Natural killer cell (primary cell): Measurements from ENCODE around the gene MAPKAPK2. TPM values are rescaled to one million over a fixed set of nuclear protein-coding genes. Genes with fewer than 3 reads are reported as not detected.

ENCODE experiments used
- ATAC-seq, 3 donors: fragments of 150-1000 bp in 2 of 3; fragments of 200-7000 bp in 1 of 3; cut with Tn5 transposase; 1 replicate in 1 of 3; 2 replicates in 2 of 3; pipeline ENCODE4 v1.10.0; 2021; ENCODE audit warnings: mild to moderate bottlenecking in 2 of 3, moderate library complexity in 2 of 3
- DNase-seq, 2 donors: peaks; one replicate each; pipeline versions ENCODE4 v3.0.0 to v3.0.0-alpha.2; 2013 to 2021; ENCODE audit warnings: mixed read lengths in 1 of 2
- H3K27ac ChIP-seq: one replicate; pipeline ENCODE4 v1.5.1; 2013; ENCODE audit warnings: mild to moderate bottlenecking, low read length
- H3K27me3 ChIP-seq: one replicate; pipeline ENCODE4 v1.6.1; 2013; ENCODE audit warnings: low read length; ENCODE audit not compliant: control insufficient read depth, insufficient read depth
- H3K36me3 ChIP-seq: one replicate; pipeline ENCODE4 v1.6.1; 2013; ENCODE audit warnings: low read length; ENCODE audit not compliant: control insufficient read depth, insufficient read depth
- H3K4me1 ChIP-seq: one replicate; pipeline ENCODE4 v1.6.1; 2013; ENCODE audit warnings: low read length; ENCODE audit not compliant: control insufficient read depth, insufficient read depth
- H3K4me3 ChIP-seq: one replicate; pipeline ENCODE4 v1.5.1; 2013; ENCODE audit warnings: low read length
- H3K9me3 ChIP-seq: one replicate; pipeline ENCODE4 v1.6.1; 2013; ENCODE audit warnings: low read length; ENCODE audit not compliant: control insufficient read depth, insufficient read depth
- H3K27ac Mint-ChIP-seq, 2 donors: one replicate each; pipeline ENCODE4 v1.8.0; 2022; ENCODE audit warnings: mild to moderate bottlenecking in 2 of 2, mixed read lengths in 2 of 2, moderate library complexity in 1 of 2
- H3K27me3 Mint-ChIP-seq, 2 donors: one replicate each; pipeline ENCODE4 v1.8.0; 2022; ENCODE audit warnings: low read depth in 2 of 2, mixed read lengths in 2 of 2
- H3K36me3 Mint-ChIP-seq: one replicate; pipeline ENCODE4 v1.8.0; 2022; ENCODE audit warnings: mixed read lengths
- H3K4me1 Mint-ChIP-seq, 2 donors: one replicate each; pipeline ENCODE4 v1.8.0; 2022; ENCODE audit warnings: mixed read lengths in 2 of 2
- H3K4me3 Mint-ChIP-seq: one replicate; pipeline ENCODE4 v1.8.0; 2022; ENCODE audit warnings: mild to moderate bottlenecking, moderate library complexity, mixed read lengths
- H3K9me3 Mint-ChIP-seq, 2 donors: one replicate each; pipeline ENCODE4 v1.8.0; 2022; ENCODE audit warnings: mixed read lengths in 2 of 2
- WGBS: methylation state at CpG from one replicate; pipeline ENCODE4 v1.1.7; 2013; ENCODE audit warnings: missing lambda C conversion rate; ENCODE audit not compliant: insufficient coverage; 5-methylcytosine and 5-hydroxymethylcytosine counted together
- intact Hi-C: fragments of 100-400 bp; cut with micrococcal nuclease; formaldehyde crosslinking; loops from one replicate; pipeline ENCODE4 v1.14.2; 2022
- total RNA-seq, 4 donors: library from RNA; stranded (reverse); fragments of 120-200 nt in 1 of 4; gene quantifications; one replicate each; pipeline versions ENCODE4 v1.2.3 to v1.2.4, GENCODE V29; 2013 to 2022
- TF ChIP-seq, protein P1 (sequence below): fragments of 200-600 bp; IDR thresholded peaks from one replicate; pipeline ENCODE4 v1.8.0; 2022; ENCODE audit warnings: antibody characterized with exemption

MAPKAPK2 gene
- total RNA-seq, 3 donors from 2014 or later (not counting 1 experiment from before 2014, with no cell fraction given), result 137 to 197 (median 178) TPM

DNA sequence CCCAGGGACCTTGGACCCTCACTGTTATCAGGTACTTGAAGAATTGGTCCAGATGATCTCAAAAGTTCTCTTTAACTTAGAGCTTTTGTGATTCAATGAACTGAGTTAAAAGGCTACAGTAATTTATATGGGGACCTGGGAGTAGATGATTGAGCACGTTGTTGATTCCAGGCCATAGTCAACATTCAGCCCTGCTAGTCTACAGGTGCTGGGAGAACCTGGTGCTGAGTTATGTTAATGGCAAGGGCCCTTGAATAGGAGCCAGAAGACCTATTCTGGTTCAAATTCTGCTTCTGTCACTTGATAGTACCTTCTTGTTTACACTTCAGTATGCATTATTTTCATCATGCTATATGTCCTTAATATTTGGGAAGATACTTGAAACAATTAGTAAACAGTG is 38.2 kb upstream of the MAPKAPK2 start:
- DNase-seq (no peak), ATAC-seq (no peak)
- H3K27me3 Mint-ChIP-seq, result peaks cover 0 to 17% of the 10 kb centered on the region in 2 donors

GRCh38 chr1:206647224-206647623 is 37.5 kb upstream of the MAPKAPK2 start:
- Mint-ChIP-seq H3K4me3 (no peak overlapping the region), H3K27ac (no peak overlapping the region), H3K27me3 (peaks cover 0 to 18% of the 10 kb centered on the region in 2 donors), H3K36me3 (no peaks in the 10 kb centered on the region), H3K4me1 (no peaks in the 10 kb centered on the region), H3K9me3 (no peaks in the 10 kb centered on the region)
- TF ChIP-seq, protein P1, sequence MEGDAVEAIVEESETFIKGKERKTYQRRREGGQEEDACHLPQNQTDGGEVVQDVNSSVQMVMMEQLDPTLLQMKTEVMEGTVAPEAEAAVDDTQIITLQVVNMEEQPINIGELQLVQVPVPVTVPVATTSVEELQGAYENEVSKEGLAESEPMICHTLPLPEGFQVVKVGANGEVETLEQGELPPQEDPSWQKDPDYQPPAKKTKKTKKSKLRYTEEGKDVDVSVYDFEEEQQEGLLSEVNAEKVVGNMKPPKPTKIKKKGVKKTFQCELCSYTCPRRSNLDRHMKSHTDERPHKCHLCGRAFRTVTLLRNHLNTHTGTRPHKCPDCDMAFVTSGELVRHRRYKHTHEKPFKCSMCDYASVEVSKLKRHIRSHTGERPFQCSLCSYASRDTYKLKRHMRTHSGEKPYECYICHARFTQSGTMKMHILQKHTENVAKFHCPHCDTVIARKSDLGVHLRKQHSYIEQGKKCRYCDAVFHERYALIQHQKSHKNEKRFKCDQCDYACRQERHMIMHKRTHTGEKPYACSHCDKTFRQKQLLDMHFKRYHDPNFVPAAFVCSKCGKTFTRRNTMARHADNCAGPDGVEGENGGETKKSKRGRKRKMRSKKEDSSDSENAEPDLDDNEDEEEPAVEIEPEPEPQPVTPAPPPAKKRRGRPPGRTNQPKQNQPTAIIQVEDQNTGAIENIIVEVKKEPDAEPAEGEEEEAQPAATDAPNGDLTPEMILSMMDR, result no peak
- ATAC-seq, result no peak
- no peak overlapping the region for H3K4me3 ChIP-seq
- no peaks in the 10 kb centered on the region for H3K4me1 ChIP-seq
- H3K27me3 ChIP-seq, result no peaks in the 10 kb centered on the region
- intact Hi-C loops, result no loop called here
- no peak for DNase-seq
- H3K9me3 ChIP-seq, result no peaks in the 10 kb centered on the region
- H3K27ac ChIP-seq, result no peak overlapping the region
- no peaks in the 10 kb centered on the region for H3K36me3 ChIP-seq

More for the DNA sequence above, 38.2 kb upstream of the MAPKAPK2 start:
- Histone ChIP-seq H3K27me3 (no peaks in the 10 kb centered on the region), H3K4me1 (no peaks in the 10 kb centered on the region), H3K9me3 (no peaks in the 10 kb centered on the region), H3K4me3 (no peak overlapping the region), H3K36me3 (no peaks in the 10 kb centered on the region), H3K27ac (no peak overlapping the region)
- intact Hi-C loops, result no loop called here
- no peaks in the 10 kb centered on the region for H3K4me1 Mint-ChIP-seq
- H3K9me3 Mint-ChIP-seq, result no peaks in the 10 kb centered on the region
- TF ChIP-seq, protein P1, result no peak
- 95% methylated on average over 1 of the region's 1 CpG for WGBS
- H3K4me3 Mint-ChIP-seq, result no peak overlapping the region
- H3K36me3 Mint-ChIP-seq, result no peaks in the 10 kb centered on the region
- H3K27ac Mint-ChIP-seq, result no peak overlapping the region

- intact Hi-C loops, result no loop called here
- no peaks in the 10 kb centered on the region for H3K36me3 ChIP-seq
- no peak overlapping the region for H3K4me3 ChIP-seq
- H3K9me3 ChIP-seq, result no peaks in the 10 kb centered on the region
- no peaks in the 10 kb centered on the region for H3K4me1 ChIP-seq
- TF ChIP-seq, protein P1, result no peak
- no peak overlapping the region for H3K4me3 Mint-ChIP-seq
- DNase-seq (no peak), ATAC-seq (no peak)
- peaks cover 6 to 13% of the 10 kb centered on the region in 2 donors for H3K27me3 Mint-ChIP-seq
- H3K27ac Mint-ChIP-seq, result no peak overlapping the region
- H3K9me3 Mint-ChIP-seq, result no peaks in the 10 kb centered on the region
- no peaks in the 10 kb centered on the region for H3K36me3 Mint-ChIP-seq
- H3K27ac ChIP-seq, result no peak overlapping the region
- H3K27me3 ChIP-seq, result no peaks in the 10 kb centered on the region
- H3K4me1 Mint-ChIP-seq, result no peaks in the 10 kb centered on the region
- WGBS, result 90% methylated on average over 5 of the region's 5 CpGs
Measured at GRCh38 chr1:206649261-206649921, 35.3 kb upstream of the MAPKAPK2 start.

- no peak for ATAC-seq
Measured at GRCh38 chr1:206651014-206651413, 33.7 kb upstream of the MAPKAPK2 start.

More at GRCh38 chr1:206651014-206651413, 33.7 kb upstream of the MAPKAPK2 start:
- peaks cover 6 to 13% of the 10 kb centered on the region in 2 donors for H3K27me3 Mint-ChIP-seq
- H3K4me1 Mint-ChIP-seq, result no peaks in the 10 kb centered on the region
- Histone ChIP-seq H3K27me3 (no peaks in the 10 kb centered on the region), H3K9me3 (no peaks in the 10 kb centered on the region), H3K4me1 (no peaks in the 10 kb centered on the region), H3K36me3 (no peaks in the 10 kb centered on the region), H3K27ac (no peak overlapping the region), H3K4me3 (no peak overlapping the region)
- no peaks in the 10 kb centered on the region for H3K9me3 Mint-ChIP-seq
- TF ChIP-seq, protein P1, result no peak
- H3K27ac Mint-ChIP-seq, result no peak overlapping the region
- DNase-seq, result no peak
- WGBS, result 92% methylated on average over 3 of the region's 3 CpGs
- H3K4me3 Mint-ChIP-seq, result no peak overlapping the region
- H3K36me3 Mint-ChIP-seq, result no peaks in the 10 kb centered on the region
- intact Hi-C loops, result no loop called here
